ENCODE results near the gene CACNA2D1.

CACNA2D1 gene

DNA sequence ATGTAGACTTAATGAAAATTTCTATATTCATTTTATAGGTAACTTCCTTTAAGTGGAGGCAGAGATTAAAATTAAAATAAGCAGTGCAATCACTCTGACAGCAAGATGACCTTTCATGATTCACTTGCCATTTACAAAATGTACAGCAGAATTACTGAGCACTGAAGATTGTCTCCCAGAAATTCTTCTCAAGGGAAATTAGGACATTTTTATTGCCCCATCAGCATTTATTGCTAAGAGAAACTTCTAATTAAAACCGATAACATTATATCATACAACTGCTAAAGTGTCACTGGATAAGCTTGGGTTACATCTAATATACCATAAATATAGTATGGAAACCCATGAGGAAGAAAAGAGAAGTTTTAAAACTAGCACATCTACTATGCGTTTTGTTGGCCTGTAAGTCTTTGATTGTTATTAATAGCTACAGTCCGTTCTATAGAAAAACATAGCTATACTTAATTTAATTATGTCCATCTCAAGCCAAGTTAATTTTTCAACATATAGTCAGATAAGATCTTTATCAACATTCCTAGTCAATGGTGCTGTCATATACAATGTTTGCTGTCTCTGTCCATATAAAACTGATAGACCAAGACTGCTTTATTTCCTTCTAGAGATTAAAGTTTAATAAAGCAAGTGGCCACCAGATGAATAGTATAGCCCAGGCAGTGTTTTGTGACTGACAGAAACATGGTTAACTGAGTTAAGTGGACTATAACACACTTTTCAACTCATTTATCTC, 456.7 kb downstream of the CACNA2D1 start:
- DNase-seq (ENCODE audit: low read depth in 3 of 3): no peak

DNA sequence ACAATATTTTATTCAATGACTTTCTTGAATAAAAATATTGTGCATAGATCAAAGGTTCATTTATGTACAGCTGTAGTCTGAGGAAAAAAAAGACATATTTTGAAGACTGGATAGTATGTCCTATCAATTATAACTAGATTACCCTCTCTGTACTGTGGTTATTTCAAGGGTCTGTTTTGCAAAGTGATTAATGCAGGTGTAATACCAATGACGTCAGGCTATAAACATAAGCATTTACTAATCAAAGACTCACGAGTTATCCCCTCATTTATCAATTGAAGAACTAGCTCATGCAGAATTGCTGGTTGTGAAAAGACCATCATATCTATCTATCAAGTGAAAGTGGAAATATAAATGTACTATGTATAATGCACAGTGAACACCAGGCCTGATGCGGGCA, 460.2 kb downstream of the CACNA2D1 start:
- no peak for DNase-seq (ENCODE audit: low read depth in 3 of 3)

DNA sequence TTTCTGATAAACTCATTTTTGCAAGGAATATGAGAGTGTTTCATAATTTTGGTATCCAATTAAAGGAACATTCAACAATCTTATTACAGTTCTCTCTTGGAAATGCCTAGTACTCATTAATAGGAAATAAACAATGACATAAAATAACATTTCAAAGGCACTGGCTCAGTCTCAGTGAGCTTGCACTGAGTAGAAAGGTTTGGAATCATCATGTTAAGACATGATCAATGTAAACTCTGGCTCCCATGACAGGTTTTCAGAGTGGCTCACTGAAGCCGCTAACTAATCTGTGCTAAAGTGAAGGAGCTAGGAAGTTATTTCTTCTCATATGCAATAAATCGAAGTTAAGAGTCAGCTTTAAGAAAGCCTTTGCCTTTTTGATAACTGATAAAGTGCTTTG, 470.5 kb downstream of the CACNA2D1 start:
- no peak for DNase-seq (ENCODE audit: low read depth in 3 of 3)

DNA sequence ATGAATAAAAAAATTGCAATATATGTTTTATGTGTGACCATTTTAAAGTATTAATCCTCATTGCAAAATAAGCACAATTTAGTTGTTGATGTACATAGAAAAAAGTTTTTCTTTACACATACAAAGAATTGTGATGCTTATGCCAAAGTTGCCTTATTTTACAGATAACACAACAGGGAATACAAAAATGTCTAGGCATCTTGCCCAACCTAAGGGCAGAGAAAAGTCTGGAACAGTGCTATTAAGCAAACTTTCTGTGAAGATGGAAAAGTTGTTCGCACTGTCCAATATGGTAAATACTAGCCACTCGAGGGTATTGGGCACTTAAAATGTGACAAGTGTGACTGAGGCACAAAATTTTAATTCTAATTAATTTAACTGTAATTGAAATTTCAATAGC, 483.6 kb downstream of the CACNA2D1 start:
- DNase-seq (ENCODE audit: low read depth in 3 of 3): no peak

DNA sequence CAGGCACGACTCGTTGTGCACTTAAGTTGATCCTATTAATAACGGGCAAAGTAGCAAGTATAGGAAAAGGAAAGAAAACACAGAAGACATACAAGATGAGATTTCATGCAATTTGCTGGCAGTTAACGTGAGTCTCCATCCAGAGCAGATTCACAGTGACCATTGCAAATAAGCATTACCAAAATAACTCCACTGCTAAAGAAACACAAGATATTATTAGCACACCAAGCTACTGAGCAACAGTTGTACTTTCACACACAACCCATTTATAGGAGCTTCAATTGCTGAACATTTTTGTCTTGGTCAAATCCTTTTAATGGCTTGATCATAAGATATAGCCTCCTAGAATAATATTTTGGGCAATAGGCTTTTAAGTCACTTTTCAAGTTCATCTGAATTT, 486.1 kb downstream of the CACNA2D1 start:
- no peak for DNase-seq (ENCODE audit: low read depth in 3 of 3)

DNA sequence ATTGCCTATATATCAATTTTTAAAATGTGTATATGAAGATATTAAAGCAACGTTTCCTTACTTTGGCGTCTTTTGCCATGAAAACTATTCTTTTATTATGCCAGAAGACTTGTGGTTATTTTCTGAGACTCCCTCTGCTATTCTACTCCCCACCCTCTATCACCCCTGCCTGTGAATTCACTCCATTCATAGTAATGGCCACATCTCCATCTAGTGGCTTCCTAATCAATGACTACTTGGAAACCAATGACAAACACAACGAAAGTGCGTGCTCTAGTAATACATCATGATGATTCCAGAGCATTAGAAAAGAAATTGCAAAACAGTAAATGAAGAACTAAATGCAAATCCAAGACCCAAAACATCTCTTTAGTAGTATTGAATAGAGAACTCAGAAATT, 487.1 kb downstream of the CACNA2D1 start:
- no peak for DNase-seq (ENCODE audit: low read depth in 3 of 3)

- no peak for DNase-seq (ENCODE audit: low read depth in 3 of 3)
These were observed 494.3 kb downstream of the CACNA2D1 start for GRCh38 chr7:81949306-81949705.

DNA sequence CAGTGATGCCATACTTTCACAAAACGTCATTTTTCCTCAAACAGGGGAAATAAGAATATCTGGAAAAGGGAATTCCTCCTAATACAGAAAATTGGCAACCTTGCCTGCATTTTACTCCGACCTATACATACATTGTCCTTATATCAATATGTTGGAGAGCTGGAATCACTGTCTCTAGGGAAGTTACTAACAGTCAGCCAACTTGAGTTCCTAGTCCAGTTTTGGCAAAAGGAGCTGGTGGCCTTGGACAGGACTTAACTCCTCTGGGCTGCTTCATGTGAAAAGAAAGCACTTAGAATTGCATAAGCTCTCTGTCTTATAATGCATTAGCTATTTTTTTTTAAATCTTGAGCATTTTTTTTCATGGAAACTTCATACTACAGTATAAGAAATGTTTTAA, 499.5 kb downstream of the CACNA2D1 start:
- DNase-seq (ENCODE audit: low read depth in 3 of 3): no peak

- no peak for DNase-seq (ENCODE audit: low read depth in 3 of 3)
These were observed 506.5 kb downstream of the CACNA2D1 start for GRCh38 chr7:81937091-81937490.

- no peak for DNase-seq (ENCODE audit: low read depth in 3 of 3)
These were observed 508.8 kb downstream of the CACNA2D1 start for GRCh38 chr7:81934596-81935301.

DNA sequence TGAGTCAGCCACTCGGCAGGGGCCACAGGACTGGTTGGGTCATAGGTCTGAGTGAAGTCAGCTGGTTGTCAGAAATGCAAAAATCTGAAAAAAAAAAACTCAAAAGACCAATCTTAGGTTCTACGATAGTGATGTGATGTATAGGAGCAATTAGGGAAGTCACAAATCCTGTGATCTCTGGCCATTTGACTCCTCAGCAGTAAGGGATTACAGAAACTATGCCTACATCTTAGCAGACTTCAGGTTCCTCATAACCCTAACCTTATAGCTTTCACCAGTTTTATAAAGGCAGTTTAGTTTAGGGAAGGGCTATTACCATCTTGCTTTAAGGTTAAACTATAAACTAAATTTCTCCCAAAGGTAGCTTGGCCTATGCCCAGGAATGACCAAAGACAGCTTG, 510.6 kb downstream of the CACNA2D1 start:
- DNase-seq (ENCODE audit: low read depth in 3 of 3): no peak

DNA sequence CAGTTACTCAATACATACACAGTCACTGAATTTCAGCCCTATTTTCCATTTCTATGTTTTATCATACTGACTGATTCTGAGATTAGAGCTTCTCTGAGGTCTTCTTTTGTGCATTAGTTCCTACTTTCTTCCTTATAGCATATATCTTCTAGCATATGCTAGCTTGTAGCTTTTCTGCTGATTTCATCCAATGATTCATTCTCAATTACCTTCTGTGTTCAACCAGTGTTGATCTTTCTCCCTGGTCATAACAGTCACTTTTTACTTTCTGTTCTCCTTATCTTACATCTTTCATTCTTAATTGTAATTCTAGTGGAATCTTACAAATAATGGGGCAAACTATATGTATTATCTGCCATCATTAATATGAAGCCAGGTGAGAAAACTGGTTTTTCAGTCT, 514.2 kb downstream of the CACNA2D1 start:
- DNase-seq (ENCODE audit: low read depth in 3 of 3): no peak

DNA sequence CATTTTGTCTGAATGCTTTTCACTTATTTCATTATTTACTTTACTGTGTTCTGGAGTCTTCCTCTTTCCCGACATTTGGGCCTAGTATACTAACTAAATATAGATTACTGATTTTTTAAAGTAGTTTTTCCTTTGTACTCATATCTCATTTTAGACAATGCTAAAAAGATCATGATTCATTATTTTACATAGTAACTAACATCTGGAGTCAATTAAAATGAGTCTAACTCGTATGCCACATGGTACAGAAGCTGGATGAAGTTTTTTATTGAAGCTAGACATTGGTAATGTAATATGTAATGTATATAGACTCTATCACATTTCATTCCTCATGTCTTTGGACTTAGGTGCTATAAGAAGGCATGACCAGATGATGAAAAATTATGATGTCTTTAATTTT, 517.4 kb downstream of the CACNA2D1 start:
- DNase-seq (ENCODE audit: low read depth in 3 of 3): no peak

GRCh38 chr7:81925530-81925929, 518.0 kb downstream of the CACNA2D1 start:
- DNase-seq (ENCODE audit: low read depth in 3 of 3): no peak

DNA sequence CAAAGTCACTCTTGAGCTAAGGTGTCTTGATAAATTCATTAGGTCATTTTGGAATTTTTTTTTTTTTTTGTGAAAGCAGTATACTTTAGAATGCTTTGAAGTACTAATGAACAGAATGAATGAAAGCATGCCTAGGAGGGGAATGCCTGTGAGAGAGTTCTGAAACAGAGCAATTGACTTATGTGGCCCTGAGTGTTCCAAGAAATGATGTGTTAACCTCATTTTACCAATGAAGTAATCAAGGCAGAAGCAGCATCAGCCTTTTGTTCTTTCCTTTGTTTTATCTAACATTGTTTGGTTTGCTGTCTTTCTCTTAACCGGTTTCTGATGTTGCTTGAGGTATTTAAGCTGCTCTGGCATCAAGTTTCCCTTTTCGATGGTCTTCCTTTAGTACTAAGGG, 519.1 kb downstream of the CACNA2D1 start:
- no peak for DNase-seq (ENCODE audit: low read depth in 3 of 3)

- no peak for DNase-seq (ENCODE audit: low read depth in 3 of 3)
These were observed 524.1 kb downstream of the CACNA2D1 start for GRCh38 chr7:81919494-81919893.

DNA sequence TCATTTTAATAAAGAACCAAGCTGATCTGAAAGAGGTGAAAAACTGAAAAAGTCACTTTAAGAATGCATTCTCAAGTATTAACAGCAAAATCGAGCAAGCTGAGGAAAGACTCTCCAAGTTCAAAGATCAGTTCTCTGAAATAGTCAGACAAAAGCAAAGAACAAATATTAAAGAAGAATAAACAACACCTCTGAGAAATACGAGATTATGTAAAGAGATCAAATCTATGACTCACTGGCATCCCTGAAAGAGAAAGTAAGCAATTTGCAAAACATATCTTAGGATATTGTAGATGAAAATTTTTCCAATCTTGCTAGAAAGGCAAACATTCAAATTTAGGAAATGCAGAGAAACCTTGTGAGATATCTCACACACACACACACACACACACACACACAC, 535.4 kb downstream of the CACNA2D1 start:
- DNase-seq (ENCODE audit: low read depth in 3 of 3): no peak

DNA sequence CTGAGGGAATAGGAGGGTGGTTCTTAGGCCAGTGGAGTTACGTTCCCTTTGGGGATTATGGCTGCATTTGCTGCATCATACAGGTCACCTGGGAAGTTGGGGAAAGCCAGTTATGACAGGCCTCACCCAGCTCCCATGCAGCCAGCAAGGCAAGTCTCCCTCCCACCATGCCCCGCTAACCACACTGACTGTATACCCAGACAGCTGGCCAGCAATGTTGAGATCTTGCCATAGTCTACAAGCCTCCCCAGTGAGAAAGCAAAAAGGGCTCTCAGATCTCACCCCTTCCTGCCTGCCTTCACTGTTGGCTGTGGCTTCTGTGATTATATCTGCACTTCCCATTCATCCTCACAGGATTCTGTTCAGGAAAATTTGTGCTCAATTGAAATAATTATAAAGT, 540.5 kb downstream of the CACNA2D1 start:
- DNase-seq (ENCODE audit: low read depth in 3 of 3): no peak

DNA sequence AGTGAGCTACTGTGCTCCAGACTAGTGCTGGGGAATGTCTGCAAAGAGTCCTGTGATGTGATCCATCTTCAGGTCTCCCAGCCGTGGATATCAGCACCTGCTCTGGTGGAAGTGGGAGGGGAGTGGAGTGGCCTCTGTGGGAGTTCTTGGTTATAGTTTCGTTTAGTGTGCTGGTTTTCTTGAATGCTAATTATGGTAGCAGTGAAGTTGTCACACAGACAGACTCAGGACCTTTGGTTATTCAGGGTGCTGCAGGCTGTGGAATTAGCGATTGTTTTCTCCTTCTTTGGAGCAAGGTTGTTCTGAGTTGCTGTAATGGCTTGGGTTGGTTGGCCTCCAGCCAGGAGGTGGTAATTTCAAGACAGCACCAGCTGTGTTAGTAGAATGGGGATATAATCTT, 541.0 kb downstream of the CACNA2D1 start:
- DNase-seq (ENCODE audit: low read depth in 3 of 3): no peak

Data from stimulated activated CD4-positive, alpha-beta T cell treated with anti-CD3 and anti-CD28 coated beads, TNF-alpha, amount 100 ng/mL, for 24 hours (primary cell).